Small intestine (tissue), 7 donors: ENCODE data around the gene GSX1. TPM values are rescaled to one million over a fixed set of nuclear protein-coding genes. Genes with fewer than 3 reads are reported as not detected.
A peak's percentile ranks its signal among the peaks of the same experiment; 100 is the strongest.
"Not testable (repeated sequence)": the region's sequence is repeated elsewhere in the genome, so short reads cannot be mapped to it uniquely, and the experiment has no call there.

Experiments used
- DNase-seq, 2 donors: peaks; one replicate each; pipeline versions ENCODE4 v3.0.0 to v3.0.0-alpha.2; 2013
- FAIRE-seq: peaks from 2 replicates; lab custom pipeline; 2012; peaks lifted over from hg19 to GRCh38; lab: Jason Lieb, UNC
- H3K27ac ChIP-seq, 3 donors: one replicate each; pipeline ENCODE4 v1.5.1; 2013; ENCODE audit warnings: low read length in 2 of 3, mild to moderate bottlenecking in 2 of 3, control low read depth in 1 of 3, inconsistent platforms in 1 of 3, low read depth in 1 of 3, moderate library complexity in 1 of 3
- H3K27me3 ChIP-seq, 3 donors: one replicate each; pipeline ENCODE4 v1.6.1; 2013; ENCODE audit warnings: low read length in 3 of 3, inconsistent platforms in 1 of 3; ENCODE audit not compliant: control insufficient read depth in 3 of 3, insufficient read depth in 3 of 3
- H3K36me3 ChIP-seq, 3 donors: one replicate each; pipeline ENCODE4 v1.6.1; 2013; ENCODE audit warnings: low read length in 3 of 3, inconsistent platforms in 1 of 3, low read depth in 1 of 3, mild to moderate bottlenecking in 1 of 3, moderate library complexity in 1 of 3; ENCODE audit not compliant: control insufficient read depth in 3 of 3, insufficient read depth in 2 of 3
- H3K4me1 ChIP-seq, 3 donors: one replicate each; pipeline ENCODE4 v1.6.1; 2013; ENCODE audit warnings: low read length in 2 of 3, inconsistent platforms in 1 of 3, low read depth in 1 of 3, mild to moderate bottlenecking in 1 of 3, moderate library complexity in 1 of 3; ENCODE audit not compliant: control insufficient read depth in 3 of 3, insufficient read depth in 2 of 3
- H3K4me3 ChIP-seq, 3 donors: one replicate each; pipeline ENCODE4 v1.5.1; 2013; ENCODE audit warnings: low read length in 3 of 3, control low read depth in 1 of 3, inconsistent platforms in 1 of 3, low read depth in 1 of 3, mild to moderate bottlenecking in 1 of 3, moderate library complexity in 1 of 3
- H3K9me3 ChIP-seq, 2 donors: one replicate each; pipeline ENCODE4 v1.6.1; 2013; ENCODE audit warnings: low read depth in 1 of 2, low read length in 1 of 2; ENCODE audit not compliant: control insufficient read depth in 2 of 2, insufficient read depth in 1 of 2
- WGBS, 3 donors: extraction: QIAGEN DNeasy Blood & Tissue Kit; methylation state at CpG; one replicate each; pipeline ENCODE4 v1.1.7; 2013; 5-methylcytosine and 5-hydroxymethylcytosine counted together
- polyA plus RNA-seq, 4 donors: library from polyadenylated mRNA; stranded (reverse) in 3 of 4; unstranded in 1 of 4; fragments of 200-250 nt in 3 of 4; fragments of 120-200 nt in 1 of 4; gene quantifications; one replicate each; pipeline versions ENCODE4 v1.2.1 to v1.2.3, GENCODE V29; 2013
- donor health status: healthy with polysubstance abuse.
- donor health status: control.
- donor health status: control.
- donor health status: Bipolar disorder and iron deficiency.
- donor health status: healthy.

The GSX1 gene
- polyA plus RNA-seq, 4 donors = not detected

DNA sequence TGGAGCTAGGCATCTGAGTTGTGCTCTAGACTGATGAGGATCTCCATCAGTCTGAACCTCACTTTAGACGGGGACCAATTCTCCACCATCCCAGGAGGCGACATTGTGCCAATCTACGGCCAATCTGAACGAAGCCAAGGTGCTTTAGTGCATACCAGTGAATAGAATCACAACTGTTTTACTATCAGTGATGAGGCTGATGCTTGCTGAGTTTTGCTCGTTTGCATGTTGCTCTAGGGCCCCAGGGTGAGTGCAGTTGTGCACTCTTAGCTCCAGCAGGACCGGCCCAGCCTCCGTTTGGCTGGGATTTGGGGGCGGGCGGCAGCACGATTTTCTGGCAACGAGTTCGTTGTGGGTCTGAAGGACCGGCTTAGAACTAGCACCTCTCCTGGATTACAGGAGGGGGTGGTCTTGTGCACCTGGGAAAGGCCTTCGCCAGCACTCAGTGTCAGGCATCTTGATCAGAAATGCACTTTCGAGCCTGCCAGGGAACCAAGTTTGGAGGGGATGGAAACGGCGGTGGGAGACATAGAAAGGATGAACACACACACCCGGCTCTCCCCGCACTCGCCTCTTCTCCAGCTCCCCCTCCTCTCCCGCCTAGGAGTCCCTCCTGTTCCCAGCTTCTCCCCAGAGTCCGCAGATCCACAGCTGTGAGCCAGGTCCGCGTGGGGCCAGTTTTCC, 4.4 kb downstream of the GSX1 start:
- Histone ChIP-seq H3K36me3 (no peaks in the 10 kb centered on the region), H3K9me3 (peaks cover 0 to 2% of the 10 kb centered on the region in 2 donors), H3K27me3 (peaks cover 23 to 88% (median 42%) of the 10 kb centered on the region in 3 donors), H3K4me3 (no peak overlapping the region), H3K4me1 (peaks cover 0 to 11% (median 0%) of the 10 kb centered on the region in 3 donors), H3K27ac (no peak overlapping the region)
- no peak for DNase-seq
- no peak for FAIRE-seq
- 3 to 6% (median 3%) methylated on average over 24 of the region's 24 CpGs for WGBS, 3 donors

DNA sequence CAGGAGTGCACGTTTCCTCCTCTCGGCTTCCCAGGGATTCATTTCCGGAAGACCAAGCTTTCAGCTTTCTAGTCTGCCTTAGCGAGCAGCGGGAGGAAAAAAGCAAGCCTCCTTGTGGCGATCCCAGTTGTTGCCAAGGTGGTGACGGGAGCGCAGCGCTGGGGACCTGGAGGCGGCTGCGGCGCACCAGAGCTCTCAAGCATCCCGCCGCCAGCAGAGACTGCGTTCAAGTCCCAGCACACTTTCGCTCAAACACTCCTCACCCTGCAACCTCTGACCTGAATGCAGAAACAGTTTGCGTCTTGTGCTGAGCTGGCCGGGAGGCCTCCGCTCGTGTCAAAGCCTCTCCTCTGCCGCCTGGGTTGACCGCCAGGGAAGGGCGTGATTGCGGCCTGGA, 4.9 kb downstream of the GSX1 start:
- Histone ChIP-seq H3K27ac (no peak overlapping the region), H3K4me1 (peaks cover 0 to 6% (median 0%) of the 10 kb centered on the region in 3 donors), H3K4me3 (no peak overlapping the region), H3K36me3 (no peaks in the 10 kb centered on the region), H3K9me3 (no peaks in the 10 kb centered on the region), H3K27me3 (peaks cover 23 to 85% (median 39%) of the 10 kb centered on the region in 3 donors)
- 3 to 5% (median 4%) methylated on average over 24 of the region's 24 CpGs for WGBS, 3 donors
- no peak for FAIRE-seq
- peak; percentile 33 to 59 for DNase-seq

DNA sequence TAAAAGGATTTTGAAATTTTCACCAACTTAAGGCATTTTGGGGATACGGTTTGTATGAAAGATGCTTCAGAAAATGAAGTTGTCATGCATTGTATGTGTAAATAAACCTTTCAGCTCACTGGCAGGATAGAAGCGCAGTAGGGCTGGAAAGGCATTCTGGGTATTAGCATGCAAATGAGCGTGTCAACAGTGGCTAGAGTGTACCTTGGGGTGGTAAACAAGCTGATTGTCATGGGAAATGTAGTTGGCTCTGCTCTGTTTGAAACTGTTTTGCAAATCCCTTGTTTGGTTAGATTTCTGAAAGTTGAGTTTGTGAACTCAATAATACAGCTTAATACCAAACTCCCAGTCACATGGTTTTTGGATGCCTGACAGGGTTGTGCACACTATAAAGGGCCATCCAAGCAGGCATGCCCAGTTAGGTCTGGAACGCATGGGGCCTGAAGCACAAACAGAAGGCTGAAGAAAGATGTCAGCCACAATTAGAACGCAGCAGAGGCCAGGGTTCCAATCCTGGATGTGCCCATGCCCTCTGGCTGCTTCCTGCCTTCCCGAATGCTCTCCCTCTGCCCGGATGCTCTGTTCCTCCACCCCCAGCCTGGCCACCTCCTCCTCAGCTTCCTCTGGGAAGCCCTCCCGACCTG, 14.6 kb downstream of the GSX1 start:
- Histone ChIP-seq H3K4me1 (no peaks in the 10 kb centered on the region), H3K4me3 (no peak overlapping the region), H3K36me3 (no peaks in the 10 kb centered on the region), H3K9me3 (no peaks in the 10 kb centered on the region), H3K27me3 (peaks cover 0 to 44% (median 17%) of the 10 kb centered on the region in 3 donors), H3K27ac (no peak overlapping the region)
- FAIRE-seq (no peak), DNase-seq (no peak)
- WGBS, 3 donors = 39 to 47% (median 44%) methylated on average over 8 of the region's 8 CpGs

DNA sequence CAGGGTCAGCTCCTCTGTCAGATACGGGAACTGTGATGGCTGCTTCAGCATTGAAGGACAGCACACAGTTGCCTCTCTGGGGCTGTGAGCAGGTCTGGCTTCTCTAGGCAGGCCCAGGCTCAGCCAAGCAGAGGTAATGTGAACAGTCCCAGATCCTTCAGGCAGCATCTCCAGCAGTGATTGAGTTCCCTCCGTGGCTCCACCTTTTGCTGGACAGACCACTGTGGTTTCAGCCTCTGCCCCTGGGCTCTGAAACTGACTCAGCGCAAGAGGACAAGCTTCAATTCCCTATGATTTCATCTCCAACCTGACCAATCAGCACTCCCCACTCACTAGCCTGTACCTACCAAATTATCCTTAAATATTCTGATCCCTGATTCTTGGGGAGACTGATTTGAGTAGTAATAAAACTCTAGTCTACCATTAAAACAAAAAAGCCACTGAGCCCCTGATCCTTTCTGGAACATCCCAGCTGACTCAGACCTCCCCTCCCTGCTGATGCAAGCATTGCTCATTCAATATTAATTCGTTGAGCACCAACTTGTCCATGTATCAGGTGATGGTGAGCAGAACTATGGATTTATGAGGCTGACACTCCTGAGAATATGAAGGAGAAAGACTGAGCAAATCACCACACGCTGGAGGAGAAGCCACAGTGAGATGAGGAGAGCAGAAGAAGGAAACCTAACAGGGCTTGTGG, 16.7 kb downstream of the GSX1 start:
- FAIRE-seq (no peak), DNase-seq (no peak)
- Histone ChIP-seq H3K27ac (no peak overlapping the region), H3K36me3 (no peaks in the 10 kb centered on the region), H3K4me1 (no peaks in the 10 kb centered on the region), H3K27me3 (peaks cover 0 to 38% (median 12%) of the 10 kb centered on the region in 3 donors), H3K4me3 (no peak overlapping the region), H3K9me3 (no peaks in the 10 kb centered on the region)
- WGBS, 3 donors = 64 to 66% (median 66%) methylated on average over 5 of the region's 5 CpGs

DNA sequence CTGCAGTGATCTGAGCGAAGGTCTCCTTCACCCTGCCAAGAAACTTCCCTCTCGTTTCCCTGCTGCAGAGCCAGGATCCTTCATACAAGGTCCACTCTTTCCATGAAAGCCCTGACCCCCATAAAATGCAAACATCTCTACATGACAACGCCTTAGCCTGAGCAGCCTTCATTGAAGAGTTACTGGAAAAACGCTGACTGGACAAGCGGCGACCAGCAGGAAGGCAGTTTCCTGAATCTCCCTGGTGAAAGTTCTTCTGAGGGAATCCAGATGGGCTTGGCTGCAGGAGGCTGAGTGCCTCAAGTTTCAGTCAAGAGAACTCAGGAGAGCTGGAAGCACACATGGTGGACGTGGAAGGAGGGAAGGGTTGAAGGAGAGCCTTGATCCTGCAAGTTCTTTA, 17.7 kb downstream of the GSX1 start:
- WGBS, 3 donors = 59 to 66% (median 65%) methylated on average over 7 of the region's 7 CpGs
- Histone ChIP-seq H3K27ac (no peak overlapping the region), H3K9me3 (no peaks in the 10 kb centered on the region), H3K4me1 (no peaks in the 10 kb centered on the region), H3K4me3 (no peak overlapping the region), H3K27me3 (peaks cover 0 to 34% (median 10%) of the 10 kb centered on the region in 3 donors), H3K36me3 (no peaks in the 10 kb centered on the region)
- DNase-seq (no peak), FAIRE-seq (no peak)

DNA sequence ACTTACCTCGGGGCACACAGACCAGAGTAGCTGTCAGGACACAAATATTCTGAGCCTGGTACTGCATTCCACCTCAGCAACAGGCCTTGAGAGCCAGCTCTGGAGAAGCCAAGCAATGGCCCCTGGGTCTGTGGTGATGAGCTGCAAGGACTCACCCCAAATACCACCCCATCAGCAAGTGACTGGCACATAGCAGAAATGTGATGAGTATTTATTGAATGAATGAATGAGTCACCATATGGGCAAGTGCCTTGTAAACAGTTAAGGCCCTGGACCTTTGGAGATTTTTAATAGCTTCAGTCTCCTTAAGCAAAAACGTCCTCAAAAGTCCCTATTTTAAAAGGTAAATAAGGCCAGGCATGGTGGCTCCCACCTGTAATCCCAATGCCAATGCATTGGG, 18.2 kb downstream of the GSX1 start:
- H3K27ac ChIP-seq = no peak overlapping the region
- no peaks in the 10 kb centered on the region for H3K9me3 ChIP-seq
- H3K4me1 ChIP-seq = no peaks in the 10 kb centered on the region
- no peaks in the 10 kb centered on the region for H3K36me3 ChIP-seq
- FAIRE-seq = no peak
- no peak overlapping the region for H3K4me3 ChIP-seq
- peaks cover 0 to 35% (median 10%) of the 10 kb centered on the region in 3 donors for H3K27me3 ChIP-seq
- DNase-seq = no peak
- WGBS, 3 donors = 66 to 69% (median 66%) methylated on average over 2 of the region's 2 CpGs

DNA sequence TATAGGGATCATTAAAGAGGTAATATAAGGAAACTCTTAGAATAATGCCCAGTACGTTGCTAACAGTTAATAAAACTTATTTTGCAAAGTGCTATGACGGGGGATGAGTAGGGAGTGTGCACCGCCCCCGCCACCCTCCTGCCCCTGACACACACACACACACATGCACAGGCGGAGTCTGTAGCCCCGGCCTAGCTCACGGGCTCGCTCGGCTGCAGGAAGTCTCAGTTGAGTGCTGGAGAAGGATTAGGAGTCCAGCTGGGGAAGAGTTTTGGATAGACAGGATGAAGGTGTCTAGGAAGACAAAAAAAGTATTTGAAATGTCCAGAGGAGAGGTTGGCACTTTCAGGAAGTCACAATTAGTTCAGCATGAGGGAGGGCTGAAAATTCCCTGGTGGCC, 21.5 kb downstream of the GSX1 start:
- peaks cover 0 to 29% (median 1%) of the 10 kb centered on the region in 3 donors for H3K27me3 ChIP-seq
- FAIRE-seq (no peak), DNase-seq (no peak)
- no peaks in the 10 kb centered on the region for H3K36me3 ChIP-seq
- no peaks in the 10 kb centered on the region for H3K4me1 ChIP-seq
- no peak overlapping the region for H3K27ac ChIP-seq
- WGBS, 3 donors = 83 to 87% (median 85%) methylated on average over 9 of the region's 9 CpGs
- H3K4me3 ChIP-seq = no peak overlapping the region
- no peaks in the 10 kb centered on the region for H3K9me3 ChIP-seq

GRCh38 chr13:27817832-27818231, 25.5 kb downstream of the GSX1 start:
- FAIRE-seq, H3K9me3 ChIP-seq, H3K36me3 ChIP-seq, H3K4me1 ChIP-seq, H3K4me3 ChIP-seq, DNase-seq, H3K27ac ChIP-seq: not testable (repeated sequence)
- peaks cover 9 to 64% (median 19%) of the 10 kb centered on the region in 3 donors for H3K27me3 ChIP-seq
- 73 to 81% (median 78%) methylated on average over 2 of the region's 2 CpGs for WGBS, 3 donors
